GM18858 (cell line): ENCODE results near the gene RPTOR.

Source experiments
- ATAC-seq: cut with Tn5 transposase; IDR thresholded peaks from one replicate; pipeline ENCODE4 v1.9.1; 2021; ENCODE audit not compliant: unreplicated experiment

The RPTOR gene

DNA sequence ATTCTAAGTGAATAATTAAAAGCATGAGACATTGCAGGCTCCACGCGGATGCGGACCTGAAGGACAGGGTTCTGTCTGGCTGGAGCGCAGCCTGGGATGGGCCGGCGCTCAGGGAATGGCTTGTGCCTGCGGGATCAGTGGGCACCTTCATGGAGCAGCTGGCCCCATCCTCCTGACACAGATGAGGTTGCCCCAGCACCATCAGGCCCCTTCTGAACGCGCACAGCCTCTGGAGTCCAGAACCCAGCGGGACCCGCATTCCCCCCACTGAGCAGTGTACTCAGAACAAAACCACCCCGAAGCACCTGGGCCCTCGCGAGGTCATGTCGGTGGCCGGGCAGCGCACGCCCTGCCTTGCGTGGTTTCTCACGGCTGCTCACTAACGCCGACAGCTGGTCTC, 376.5 kb downstream of the RPTOR start:
- no peak for ATAC-seq

GRCh38 chr17:80921741-80922579, 377.3 kb downstream of the RPTOR start:
- no peak for ATAC-seq

DNA sequence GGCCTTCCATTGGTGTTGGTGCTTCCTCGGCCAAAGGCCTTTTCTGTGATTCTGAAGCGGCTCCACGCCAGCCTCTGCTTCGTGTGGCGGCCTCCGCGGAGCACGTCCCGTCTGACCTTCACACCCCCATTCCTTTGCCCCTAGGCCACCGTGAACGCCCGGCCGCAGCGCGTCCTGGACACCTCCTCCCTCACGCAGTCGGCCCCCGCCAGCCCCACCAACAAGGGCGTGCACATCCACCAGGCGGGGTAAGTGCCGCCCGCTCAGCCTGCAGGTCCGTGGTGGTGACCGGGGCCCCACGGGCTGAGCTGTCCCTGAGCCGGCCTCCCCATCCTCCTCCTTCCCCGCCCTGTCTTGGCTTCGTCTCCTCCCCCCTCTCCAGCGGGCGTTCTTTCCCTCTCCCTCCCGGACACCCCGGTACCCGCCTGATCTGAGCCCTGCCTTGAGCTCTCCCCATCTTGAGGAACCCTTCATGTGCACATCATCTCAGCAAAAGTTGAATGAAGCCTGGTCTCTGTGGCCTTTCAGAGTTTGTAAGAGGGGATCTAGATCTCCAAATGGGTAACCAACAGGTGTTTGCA, 378.0 kb downstream of the RPTOR start:
- no peak for ATAC-seq

GRCh38 chr17:80923211-80924110, 378.8 kb downstream of the RPTOR start:
- ATAC-seq, result no peak

DNA sequence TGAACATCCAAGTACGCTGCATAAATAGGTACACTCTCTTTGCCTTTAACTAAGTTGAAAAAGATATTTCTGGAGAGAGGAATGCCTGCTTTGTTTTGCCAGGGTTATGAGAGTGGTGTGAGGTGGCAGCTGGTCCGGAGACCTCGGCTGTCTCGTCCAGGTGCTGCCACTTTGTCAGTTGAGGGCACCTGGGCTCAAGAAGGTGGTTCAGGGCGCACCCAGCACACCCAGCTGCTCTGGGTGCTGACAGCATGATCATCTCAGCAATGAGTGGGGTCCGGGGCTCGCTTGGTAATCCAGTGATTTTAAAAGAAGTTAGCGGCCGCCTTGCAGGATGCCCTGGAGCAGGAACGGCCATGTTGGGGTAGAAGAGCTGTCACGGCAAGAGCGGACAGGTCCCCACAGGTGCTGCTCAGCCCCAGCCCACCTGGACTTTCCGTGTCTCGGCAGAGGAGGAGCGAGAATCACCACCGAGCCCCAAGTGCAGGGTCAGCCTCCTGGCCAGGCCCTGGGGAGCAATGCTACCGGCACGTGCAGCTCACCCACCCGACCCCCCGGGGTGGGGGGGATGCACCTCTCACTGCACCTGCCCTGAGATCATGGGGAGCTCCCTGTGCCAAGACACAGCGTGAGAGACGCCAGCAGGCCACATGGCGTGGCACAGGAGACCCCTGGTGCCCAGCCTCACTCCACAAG, 379.6 kb downstream of the RPTOR start:
- no peak for ATAC-seq

DNA sequence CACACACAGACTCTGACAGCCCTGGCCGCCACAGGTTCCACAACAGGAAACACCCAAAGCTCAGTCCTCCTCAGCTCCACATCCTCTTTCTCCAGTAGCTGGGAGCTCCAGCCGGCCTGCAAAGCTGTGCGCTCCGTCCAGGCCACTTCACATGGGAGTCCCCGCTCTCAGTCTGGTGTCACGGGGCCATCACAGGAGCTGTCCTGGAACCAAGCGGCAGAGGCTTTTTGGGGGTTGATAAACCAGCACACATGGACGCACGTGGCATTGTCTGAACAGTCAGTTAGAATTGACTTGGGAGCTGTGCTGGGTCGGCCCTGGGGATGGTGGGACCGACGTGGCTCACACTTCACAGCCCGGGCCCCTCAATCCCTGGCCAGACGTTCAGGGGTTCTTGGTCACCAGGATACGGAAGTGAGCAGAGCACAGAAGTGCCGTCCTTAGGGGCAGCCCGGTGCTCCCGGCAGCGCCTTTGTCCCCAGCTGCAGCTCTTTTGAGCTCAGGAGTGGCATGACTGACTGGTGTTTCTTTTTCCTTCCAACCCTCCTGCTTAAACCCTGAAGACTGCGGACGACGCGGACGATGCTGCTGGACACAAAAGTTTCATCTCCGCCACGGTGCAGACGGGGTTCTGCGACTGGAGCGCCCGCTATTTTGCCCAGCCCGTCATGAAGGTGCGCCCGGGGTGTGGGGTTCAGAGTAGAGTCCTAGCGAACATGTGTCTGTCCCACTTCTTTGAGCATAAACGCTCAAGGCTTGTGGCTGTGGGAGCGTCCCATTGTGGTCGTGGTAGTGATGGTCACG, 380.4 kb downstream of the RPTOR start:
- no peak for ATAC-seq

DNA sequence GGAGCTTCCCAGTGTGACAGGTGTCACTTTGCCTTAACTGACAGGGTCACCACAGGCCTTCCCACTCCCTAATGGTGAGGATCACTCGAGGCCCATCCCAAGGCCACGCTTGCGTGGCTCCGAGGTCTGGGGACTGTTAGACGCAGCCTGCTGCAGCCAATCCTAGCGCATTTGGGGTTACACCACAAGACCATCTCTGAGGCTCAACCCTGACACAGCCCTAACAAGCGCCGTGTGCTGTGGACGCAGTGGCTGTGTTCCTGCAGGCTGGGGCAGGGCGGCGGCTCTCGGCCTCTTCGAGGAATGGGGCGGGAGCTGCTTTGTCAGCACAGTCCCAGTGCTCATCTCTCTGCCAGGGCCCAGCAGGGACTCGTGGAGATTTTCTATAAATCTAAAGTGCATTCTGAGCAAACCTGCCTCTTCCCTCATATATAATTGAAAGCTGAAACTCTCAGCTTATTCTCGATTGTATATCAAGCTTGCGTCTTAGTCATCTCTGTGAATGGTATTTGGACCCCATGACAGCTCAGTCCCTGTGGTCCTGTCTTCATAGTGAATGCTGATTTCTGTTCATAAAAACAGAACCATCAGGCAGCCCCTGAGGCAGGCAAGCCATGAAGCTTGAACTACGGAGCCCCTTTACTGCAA, 381.2 kb downstream of the RPTOR start:
- ATAC-seq, result no peak

GRCh38 chr17:80926591-80927250, 382.1 kb downstream of the RPTOR start:
- no peak for ATAC-seq

- ATAC-seq, result no peak
Observed at GRCh38 chr17:80927791-80928216, 383.2 kb downstream of the RPTOR start.

- ATAC-seq, result no peak
Observed at GRCh38 chr17:80929449-80929848, 384.8 kb downstream of the RPTOR start.

GRCh38 chr17:80930335-80931279, 386.0 kb downstream of the RPTOR start:
- ATAC-seq, result no peak

- ATAC-seq, result no peak
Observed at GRCh38 chr17:80931421-80932265, 387.0 kb downstream of the RPTOR start.

DNA sequence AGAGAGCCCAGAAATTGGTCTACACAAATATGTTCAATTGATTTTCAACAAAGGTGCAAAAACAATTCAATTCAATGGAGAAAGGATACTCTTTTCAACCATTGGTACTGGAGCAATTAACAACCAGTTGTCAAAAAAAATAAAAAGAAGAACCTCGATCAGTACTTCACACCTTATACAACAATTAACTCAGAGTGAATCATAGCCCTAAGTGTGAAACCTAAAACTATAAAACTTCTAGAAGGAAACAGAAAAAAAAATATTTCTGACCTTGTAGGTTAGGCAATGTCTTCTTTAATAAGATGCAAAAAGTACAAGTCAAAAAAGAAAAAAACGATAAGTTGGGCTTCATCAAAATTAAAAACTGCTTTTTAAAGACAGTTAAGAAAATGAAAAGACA, 390.9 kb downstream of the RPTOR start:
- no peak for ATAC-seq

- no peak for ATAC-seq
Observed at GRCh38 chr17:80936218-80936617, 391.6 kb downstream of the RPTOR start.

GRCh38 chr17:80936723-80937122, 392.1 kb downstream of the RPTOR start:
- ATAC-seq, result no peak

DNA sequence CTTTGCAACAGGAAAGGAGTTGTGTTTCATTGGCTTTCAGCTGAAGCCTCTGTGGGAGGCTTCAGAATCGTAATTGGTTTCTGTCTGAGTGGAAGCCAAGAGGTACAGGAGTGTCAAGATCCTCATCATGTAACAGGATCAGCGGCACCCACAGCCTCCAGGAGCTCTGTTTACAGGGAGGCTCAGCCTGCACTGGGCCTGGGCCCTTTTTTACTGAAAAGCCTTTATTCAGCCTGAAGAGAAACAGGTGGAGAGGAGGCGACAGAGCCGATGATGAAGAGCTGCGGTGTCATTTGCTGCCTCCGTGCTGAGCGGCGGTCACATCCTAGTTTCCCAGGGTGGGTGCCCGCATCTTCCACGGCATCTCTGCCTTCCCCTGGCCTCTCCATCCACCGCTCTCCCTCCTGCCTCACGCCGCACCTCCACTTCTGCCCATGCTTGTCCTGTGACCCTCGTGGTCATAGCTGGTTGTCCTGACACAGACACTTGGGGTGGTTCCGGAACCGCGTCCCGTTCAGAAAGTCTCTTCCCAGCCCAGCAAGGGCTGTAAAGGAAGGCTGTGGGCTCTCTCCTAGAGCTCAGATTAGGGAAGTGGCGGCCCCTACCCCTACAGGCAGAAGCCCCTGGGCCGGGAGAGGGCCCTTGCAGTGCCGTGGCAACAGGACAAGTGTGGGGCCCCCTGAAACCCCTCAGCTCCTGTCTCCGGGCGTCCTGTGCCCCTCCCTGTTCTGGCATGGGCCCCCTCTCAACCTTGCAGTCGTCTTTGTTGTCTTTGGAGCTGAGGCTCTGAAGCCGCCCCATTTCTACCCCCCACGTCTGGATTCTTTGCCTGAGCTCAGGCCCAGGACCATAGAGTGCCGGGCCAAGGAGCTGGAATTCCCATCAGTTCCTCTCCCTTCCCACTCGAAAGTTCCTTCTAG, 393.1 kb downstream of the RPTOR start:
- ATAC-seq, result no peak
